DOHH2 (cell line): ENCODE results near the gene MAGEA3.

Experiments
- EZH2phosphoT487 ChIP-seq: fragments of 200-600 bp; sonication (generic); IDR thresholded peaks from 2 replicates; pipeline ENCODE4 v1.6.1; 2017; ENCODE audit warnings: borderline replicate concordance, mild to moderate bottlenecking, antibody characterized with exemption, low read length, moderate library complexity, mixed read lengths
- TF ChIP-seq, protein P1 (sequence below): fragments of 200-600 bp; sonication (generic); IDR thresholded peaks from one replicate; pipeline ENCODE4 v1.5.1; 2014; ENCODE audit warnings: antibody characterized with exemption, mild to moderate bottlenecking, low read depth, low read length; ENCODE audit not compliant: poor library complexity, severe bottlenecking

DNA sequence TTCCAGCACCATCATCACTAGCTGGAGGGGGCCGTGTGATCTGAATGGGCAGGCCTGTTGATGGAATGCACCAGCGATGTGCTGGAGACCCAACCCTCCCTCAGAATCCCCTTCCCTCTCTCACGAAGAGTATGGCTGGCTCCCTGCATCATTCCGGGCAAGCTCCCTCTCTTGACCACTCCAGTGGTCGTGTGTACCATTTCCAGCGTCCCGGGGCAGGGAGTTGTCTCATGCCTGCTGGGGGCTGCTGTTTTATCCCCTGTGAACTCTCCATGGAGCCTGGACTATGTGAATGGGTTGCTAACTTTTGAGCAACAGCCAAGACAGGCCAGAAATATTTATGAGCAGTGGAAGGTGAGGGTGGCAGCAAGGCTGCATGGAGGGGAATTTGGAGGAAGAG is 26.8 kb downstream of the MAGEA3 start:
- TF ChIP-seq, protein P1, sequence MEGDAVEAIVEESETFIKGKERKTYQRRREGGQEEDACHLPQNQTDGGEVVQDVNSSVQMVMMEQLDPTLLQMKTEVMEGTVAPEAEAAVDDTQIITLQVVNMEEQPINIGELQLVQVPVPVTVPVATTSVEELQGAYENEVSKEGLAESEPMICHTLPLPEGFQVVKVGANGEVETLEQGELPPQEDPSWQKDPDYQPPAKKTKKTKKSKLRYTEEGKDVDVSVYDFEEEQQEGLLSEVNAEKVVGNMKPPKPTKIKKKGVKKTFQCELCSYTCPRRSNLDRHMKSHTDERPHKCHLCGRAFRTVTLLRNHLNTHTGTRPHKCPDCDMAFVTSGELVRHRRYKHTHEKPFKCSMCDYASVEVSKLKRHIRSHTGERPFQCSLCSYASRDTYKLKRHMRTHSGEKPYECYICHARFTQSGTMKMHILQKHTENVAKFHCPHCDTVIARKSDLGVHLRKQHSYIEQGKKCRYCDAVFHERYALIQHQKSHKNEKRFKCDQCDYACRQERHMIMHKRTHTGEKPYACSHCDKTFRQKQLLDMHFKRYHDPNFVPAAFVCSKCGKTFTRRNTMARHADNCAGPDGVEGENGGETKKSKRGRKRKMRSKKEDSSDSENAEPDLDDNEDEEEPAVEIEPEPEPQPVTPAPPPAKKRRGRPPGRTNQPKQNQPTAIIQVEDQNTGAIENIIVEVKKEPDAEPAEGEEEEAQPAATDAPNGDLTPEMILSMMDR: no peak
- TF ChIP-seq EZH2phosphoT487: no peak
